GM12878 (cell line): Measurements from ENCODE around the gene DPP6.

ENCODE experiments used
- CEBPB ChIP-seq, 2 experiments: fragments of 150-350 bp in 1 of 2; IDR thresholded peaks; 2 replicates each; pipeline ENCODE4 v1.6.1; 2012 to 2014; ENCODE audit warnings: low read depth in 2 of 2, low read length in 2 of 2, borderline replicate concordance in 1 of 2, inconsistent platforms in 1 of 2
- CTCF ChIP-seq, 3 experiments: IDR thresholded peaks in 2 of 3; conservative IDR thresholded peaks in 1 of 3; 2 replicates each; pipeline ENCODE4 v1.5.1; 2011; ENCODE audit warnings: low read depth in 3 of 3, low read length in 3 of 3, mild to moderate bottlenecking in 3 of 3, control low read depth in 2 of 3, moderate library complexity in 2 of 3, inconsistent platforms in 1 of 3, mixed read lengths in 1 of 3; ENCODE audit not compliant: control insufficient read depth in 2 of 3, insufficient read depth in 1 of 3; ENCODE audit errors: extremely low read depth in 1 of 3
- ESRRA ChIP-seq: IDR thresholded peaks from 2 replicates; pipeline ENCODE4 v1.6.1; 2012; ENCODE audit warnings: mild to moderate bottlenecking, low read length, improper control_type of control experiment
- GABPA ChIP-seq: IDR thresholded peaks from 2 replicates; pipeline ENCODE4 v1.6.1; 2014; ENCODE audit warnings: antibody characterized with exemption, low read depth, mild to moderate bottlenecking, inconsistent platforms
- POLR2AphosphoS5 ChIP-seq: IDR thresholded peaks from 2 replicates; pipeline ENCODE4 v1.6.1; 2011; ENCODE audit warnings: mild to moderate bottlenecking, low read length, inconsistent platforms
- STAT1 ChIP-seq: fragments of 450-650 bp; conservative IDR thresholded peaks from 2 replicates; pipeline ENCODE4 v1.6.1; 2014; ENCODE audit warnings: antibody characterized with exemption, mild to moderate bottlenecking

GRCh38 chr7:154789404-154789803 lies 737.2 kb downstream of the DPP6 start:
- TF ChIP-seq GABPA (no peak), STAT1 (no peak), ESRRA (no peak), CTCF (IDR thresholded peaks at IDR 0.05 in 2 of 3, conservative IDR thresholded peaks at IDR 0.05 in 1 of 3; ENCODE audit: control insufficient read depth in 2 of 3, extremely low read depth in 1 of 3, insufficient read depth in 1 of 3, low read depth in 3 of 3, low read length in 3 of 3) (no peak), POLR2AphosphoS5 (no peak), CEBPB (IDR thresholded peaks at IDR 0.05; ENCODE audit: borderline replicate concordance in 1 of 2, low read depth in 2 of 2, low read length in 2 of 2) (no peak)
